ENCODE measurements around the gene LY6G6C. TPM values are rescaled to one million over a fixed set of nuclear protein-coding genes. Genes with fewer than 3 reads are reported as not detected.

LY6G6C gene
- total RNA-seq, 2 experiments from 2014 or later, result not detected

DNA sequence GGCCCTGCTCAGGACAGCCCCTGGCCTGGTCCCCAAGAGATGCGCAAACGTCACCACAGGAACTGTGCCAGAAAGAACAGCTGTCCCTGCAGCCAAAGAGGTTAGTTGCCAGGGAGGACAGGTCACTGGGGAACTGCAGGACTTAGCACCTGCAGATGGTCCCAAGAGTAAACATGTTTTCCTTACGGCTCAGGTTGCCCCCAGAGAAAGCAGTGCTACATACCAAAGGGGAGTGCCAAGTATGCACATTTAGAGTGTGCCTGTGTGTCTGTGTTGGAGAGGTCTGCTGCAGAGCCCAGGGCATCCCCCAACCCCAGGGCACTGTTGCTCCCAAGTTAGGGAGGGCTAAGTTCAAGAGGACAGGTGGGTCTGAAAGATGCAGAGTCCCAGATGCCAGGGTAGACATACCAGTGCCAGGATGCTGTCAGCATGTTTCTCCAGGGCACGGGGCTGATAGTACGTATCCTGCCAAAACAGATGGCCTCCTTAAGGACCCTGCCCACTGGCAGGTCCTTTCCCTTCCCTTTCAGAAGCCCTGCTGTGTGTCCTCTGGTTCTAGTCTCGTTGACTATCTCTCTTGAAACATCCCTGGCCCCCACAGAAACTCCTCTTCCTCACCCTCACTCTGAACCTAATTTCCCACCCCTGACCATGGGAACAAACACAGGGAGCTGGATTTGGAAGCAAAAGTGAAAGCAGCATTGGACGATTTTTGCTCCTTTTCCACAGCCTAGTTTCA is 19.7 kb downstream of the LY6G6C start:
- peak overlapping the region; percentile 94 for H3K4me3 Mint-ChIP-seq
- H3K36me3 ChIP-seq (ENCODE audit: insufficient read depth, low read length), result peaks cover 26% of the 10 kb centered on the region
- H3K9me3 Mint-ChIP-seq, result no peaks in the 10 kb centered on the region
- TF ChIP-seq, protein P1, sequence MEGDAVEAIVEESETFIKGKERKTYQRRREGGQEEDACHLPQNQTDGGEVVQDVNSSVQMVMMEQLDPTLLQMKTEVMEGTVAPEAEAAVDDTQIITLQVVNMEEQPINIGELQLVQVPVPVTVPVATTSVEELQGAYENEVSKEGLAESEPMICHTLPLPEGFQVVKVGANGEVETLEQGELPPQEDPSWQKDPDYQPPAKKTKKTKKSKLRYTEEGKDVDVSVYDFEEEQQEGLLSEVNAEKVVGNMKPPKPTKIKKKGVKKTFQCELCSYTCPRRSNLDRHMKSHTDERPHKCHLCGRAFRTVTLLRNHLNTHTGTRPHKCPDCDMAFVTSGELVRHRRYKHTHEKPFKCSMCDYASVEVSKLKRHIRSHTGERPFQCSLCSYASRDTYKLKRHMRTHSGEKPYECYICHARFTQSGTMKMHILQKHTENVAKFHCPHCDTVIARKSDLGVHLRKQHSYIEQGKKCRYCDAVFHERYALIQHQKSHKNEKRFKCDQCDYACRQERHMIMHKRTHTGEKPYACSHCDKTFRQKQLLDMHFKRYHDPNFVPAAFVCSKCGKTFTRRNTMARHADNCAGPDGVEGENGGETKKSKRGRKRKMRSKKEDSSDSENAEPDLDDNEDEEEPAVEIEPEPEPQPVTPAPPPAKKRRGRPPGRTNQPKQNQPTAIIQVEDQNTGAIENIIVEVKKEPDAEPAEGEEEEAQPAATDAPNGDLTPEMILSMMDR (IDR thresholded peaks at IDR 0.05), result no peak
- ChIA-PET CTCF (interaction anchor here (1.1 to 1.7 kb wide), 3 partner anchors 21 to 39 kb away, joined by 3 to 10 read pairs (median 3); partner anchors contain the start of gene LY6G5C), POLR2A (interaction anchor here (1.7 to 2.2 kb wide), 7 partner anchors 37 to 161 kb away, joined by 8 to 22 read pairs (median 14); partner anchors contain the start of genes BAG6, CSNK2B, DDX39B and GPANK1)
- no peaks in the 10 kb centered on the region for H3K9me3 ChIP-seq (ENCODE audit: control insufficient read depth in 1 of 2, insufficient read depth in 1 of 2, low read length in 2 of 2)
- H3K27me3 Mint-ChIP-seq, result no peaks in the 10 kb centered on the region
- peaks cover 44% of the 10 kb centered on the region for H3K4me1 Mint-ChIP-seq (ENCODE audit: low read depth)
- H3K27ac ChIP-seq (ENCODE audit: low read depth in 1 of 2, low read length in 2 of 2), result peak overlapping the region in 1 of 2 donors; percentile 98
- ATAC-seq (ENCODE audit: poor library complexity) (no peak), DNase-seq (peak in 1 of 14 experiments; percentile 16)
- no peaks in the 10 kb centered on the region for H3K27me3 ChIP-seq (ENCODE audit: control insufficient read depth in 1 of 2, insufficient read depth in 2 of 2, low read length in 2 of 2)
- H3K4me3 ChIP-seq (ENCODE audit: low read length), result peak overlapping the region; percentile 67
- peaks cover 35% of the 10 kb centered on the region for H3K4me1 ChIP-seq (ENCODE audit: insufficient read depth, low read length)
- H3K36me3 Mint-ChIP-seq (ENCODE audit: low read depth), result peaks cover 45% of the 10 kb centered on the region
- intact Hi-C loops (cut with DNase I, micrococcal nuclease), result loop anchor here (2.0 to 5.0 kb wide), 3 partner anchors 35 to 37 kb away; partner anchors contain the start of genes CLIC1 (in 1 of the 2) and GPANK1 (in 1 of the 2)
- peak overlapping the region; percentile 94 for H3K27ac Mint-ChIP-seq

DNA sequence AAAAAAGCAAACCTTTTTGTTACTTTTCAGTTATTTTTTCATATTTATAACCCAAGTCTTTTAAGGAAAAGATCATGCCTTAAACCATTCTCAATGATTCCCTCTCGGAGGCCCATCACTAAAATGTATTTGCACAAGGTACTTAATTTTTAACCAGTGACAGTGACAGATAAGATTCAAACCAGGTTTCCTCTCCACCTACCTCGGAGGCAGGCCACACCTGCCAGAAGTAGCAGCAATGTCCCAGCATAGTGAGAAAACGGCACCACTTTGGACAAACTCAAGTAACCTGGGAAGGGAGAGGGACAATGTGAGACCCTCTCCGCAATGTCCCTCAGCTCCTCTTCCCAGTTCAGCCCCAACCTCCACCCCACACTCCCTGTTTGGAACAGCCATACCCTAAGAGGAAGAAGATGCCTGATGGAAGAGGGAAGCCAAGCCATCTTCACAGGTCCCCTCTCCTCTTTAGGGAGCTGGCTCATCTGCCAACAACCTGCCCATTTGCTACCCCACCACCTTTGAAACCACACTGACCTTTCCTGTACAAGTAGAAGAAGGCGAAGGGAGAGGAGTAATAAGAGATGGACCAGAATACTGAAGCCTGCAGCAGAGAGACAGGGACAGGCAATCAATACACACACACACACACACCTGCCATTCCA is 20.7 kb downstream of the LY6G6C start:
- Mint-ChIP-seq H3K4me3 (peak overlapping the region; percentile 94), H3K9me3 (no peaks in the 10 kb centered on the region), H3K36me3 (ENCODE audit: low read depth) (peaks cover 54% of the 10 kb centered on the region), H3K4me1 (ENCODE audit: low read depth) (peaks cover 44% of the 10 kb centered on the region), H3K27me3 (no peaks in the 10 kb centered on the region), H3K27ac (peak overlapping the region; percentile 94)
- Histone ChIP-seq H3K36me3 (ENCODE audit: insufficient read depth, low read length) (peaks cover 33% of the 10 kb centered on the region), H3K9me3 (ENCODE audit: control insufficient read depth in 1 of 2, insufficient read depth in 1 of 2, low read length in 2 of 2) (no peaks in the 10 kb centered on the region), H3K27me3 (ENCODE audit: control insufficient read depth in 1 of 2, insufficient read depth in 2 of 2, low read length in 2 of 2) (no peaks in the 10 kb centered on the region), H3K4me1 (ENCODE audit: insufficient read depth, low read length) (peaks cover 35% of the 10 kb centered on the region), H3K27ac (ENCODE audit: low read depth in 1 of 2, low read length in 2 of 2) (no peak overlapping the region), H3K4me3 (ENCODE audit: low read length) (no peak overlapping the region)
- CTCF ChIA-PET, result interaction anchor here (1.7 kb wide), 1 partner anchor 29 kb away, joined by 3 read pairs; no protein-coding TSS in a partner anchor
- intact Hi-C loops (cut with DNase I, micrococcal nuclease), result loop anchor here in 1 of 2 experiments (5.0 kb wide), 1 partner anchor 36 kb away; the partner anchor contains the start of gene CLIC1
- DNase-seq (no peak), ATAC-seq (ENCODE audit: poor library complexity) (no peak)
- POLR2A ChIA-PET, result no interaction called here
- TF ChIP-seq, protein P1 (IDR thresholded peaks at IDR 0.05), result no peak

- Mint-ChIP-seq H3K27ac (peak overlapping the region; percentile 18), H3K4me3 (no peak overlapping the region), H3K4me1 (ENCODE audit: low read depth) (peaks cover 37% of the 10 kb centered on the region), H3K27me3 (no peaks in the 10 kb centered on the region), H3K9me3 (no peaks in the 10 kb centered on the region), H3K36me3 (ENCODE audit: low read depth) (peaks cover 78% of the 10 kb centered on the region)
- ChIA-PET POLR2A (no interaction called here), CTCF (no interaction called here)
- Histone ChIP-seq H3K4me3 (ENCODE audit: low read length) (no peak overlapping the region), H3K27me3 (ENCODE audit: control insufficient read depth in 1 of 2, insufficient read depth in 2 of 2, low read length in 2 of 2) (no peaks in the 10 kb centered on the region), H3K4me1 (ENCODE audit: insufficient read depth, low read length) (peaks cover 26% of the 10 kb centered on the region), H3K36me3 (ENCODE audit: insufficient read depth, low read length) (peaks cover 58% of the 10 kb centered on the region), H3K27ac (ENCODE audit: low read depth in 1 of 2, low read length in 2 of 2) (no peak overlapping the region), H3K9me3 (ENCODE audit: control insufficient read depth in 1 of 2, insufficient read depth in 1 of 2, low read length in 2 of 2) (no peaks in the 10 kb centered on the region)
- DNase-seq, result no peak
- intact Hi-C loops (cut with DNase I, micrococcal nuclease), result no loop called here
- ATAC-seq (ENCODE audit: poor library complexity), result no peak
- TF ChIP-seq, protein P1 (IDR thresholded peaks at IDR 0.05), result no peak
Observed at GRCh38 chr6:31697555-31697954, 24.0 kb downstream of the LY6G6C start.

All from CD4-positive, alpha-beta T cell (primary cell).